Measurements from ENCODE around the gene DOCK2. TPM values are rescaled to one million over a fixed set of nuclear protein-coding genes. Genes with fewer than 3 reads are reported as not detected.

Gene DOCK2
- total and polyA plus RNA-seq, 2 donors = 4.1 to 19.1 TPM

DNA sequence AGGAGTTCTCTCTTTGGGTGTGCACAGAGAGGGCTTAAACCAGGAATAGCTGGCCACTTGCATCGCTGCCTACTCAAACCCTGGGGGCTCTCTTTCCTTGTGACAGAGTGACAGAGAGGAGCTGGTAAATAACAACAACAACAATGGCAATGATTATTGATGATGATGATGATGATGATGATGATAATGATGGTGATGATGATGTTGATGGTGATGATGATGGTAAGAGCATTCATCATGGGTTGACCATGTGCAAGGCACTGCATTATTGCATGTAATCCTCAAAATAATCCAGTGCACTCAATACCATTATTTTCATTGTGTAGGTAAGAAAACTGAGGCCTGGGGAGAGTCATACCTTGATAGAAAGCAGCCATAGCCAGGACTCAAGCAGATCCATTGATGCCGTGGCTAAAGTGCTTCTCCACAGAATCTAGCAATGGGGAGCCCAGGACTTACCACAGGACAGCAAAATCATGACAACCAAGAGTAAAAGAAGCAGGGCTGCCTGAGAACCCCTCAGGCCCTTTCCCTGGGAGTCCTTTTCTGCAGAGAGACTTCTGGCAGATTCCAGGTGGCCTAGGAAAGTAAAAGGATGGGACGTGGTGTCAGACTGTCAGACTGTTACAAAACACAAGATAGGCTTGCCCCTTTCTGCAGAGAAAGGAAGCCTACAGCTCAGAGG is 473.5 kb downstream of the DOCK2 start:
- Histone ChIP-seq H3K27ac (ENCODE audit: low read depth) (no peak overlapping the region), H3K4me3 (ENCODE audit: low read depth, low read length) (no peak overlapping the region), H3K36me3 (ENCODE audit: insufficient read depth) (no peaks in the 10 kb centered on the region), H3K4me1 (ENCODE audit: insufficient read depth) (no peaks in the 10 kb centered on the region)
- DNase-seq (ENCODE audit: extremely low spot score) = no peak
- WGBS = 79% methylated on average over 3 of the region's 3 CpGs

DNA sequence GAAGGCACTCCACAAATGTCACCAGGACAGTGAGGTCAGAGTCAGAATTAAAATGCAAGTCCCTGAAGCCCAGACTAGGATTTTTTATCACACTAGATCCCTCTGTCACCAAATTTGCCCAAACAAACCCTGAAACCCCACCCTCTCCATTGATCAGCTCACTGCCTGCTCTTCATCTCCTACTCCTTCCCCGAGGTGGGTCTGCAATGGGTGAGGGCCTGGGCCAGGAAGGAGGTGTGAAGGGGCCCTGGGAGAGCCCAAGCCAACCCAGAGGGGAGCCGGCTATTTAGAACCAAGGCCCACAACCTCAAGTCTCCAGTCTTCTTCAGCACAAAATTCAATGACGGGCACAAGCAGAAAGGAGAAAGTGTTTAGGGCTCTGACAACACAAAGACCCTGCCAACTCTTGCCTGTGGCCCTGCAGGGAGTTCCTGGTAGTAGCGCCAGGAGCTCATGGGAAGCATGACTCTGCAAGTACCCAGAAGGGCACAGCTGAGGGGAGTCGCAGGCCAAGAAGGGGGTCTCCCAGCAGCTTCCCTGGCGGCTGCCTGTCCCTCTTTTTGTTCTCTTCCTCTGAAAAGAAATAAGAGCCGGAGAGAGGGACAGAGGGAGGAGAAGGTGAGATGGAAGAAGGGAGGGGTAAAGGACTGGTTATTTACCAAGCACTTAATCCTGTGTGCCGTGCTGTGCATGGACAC is 474.2 kb downstream of the DOCK2 start:
- Histone ChIP-seq H3K4me1 (ENCODE audit: insufficient read depth) (no peaks in the 10 kb centered on the region), H3K27ac (ENCODE audit: low read depth) (no peak overlapping the region), H3K4me3 (ENCODE audit: low read depth, low read length) (no peak overlapping the region), H3K36me3 (ENCODE audit: insufficient read depth) (no peaks in the 10 kb centered on the region)
- 67% methylated on average over 8 of the region's 8 CpGs for WGBS
- DNase-seq (ENCODE audit: extremely low spot score) = no peak

- Histone ChIP-seq H3K27ac (ENCODE audit: low read depth) (no peak overlapping the region), H3K36me3 (ENCODE audit: insufficient read depth) (no peaks in the 10 kb centered on the region), H3K4me1 (ENCODE audit: insufficient read depth) (no peaks in the 10 kb centered on the region), H3K4me3 (ENCODE audit: low read depth, low read length) (no peak overlapping the region)
- no peak for DNase-seq (ENCODE audit: extremely low spot score)
- 65% methylated on average over 6 of the region's 6 CpGs for WGBS
Observed at GRCh38 chr5:170112876-170113521, 475.9 kb downstream of the DOCK2 start.

DNA sequence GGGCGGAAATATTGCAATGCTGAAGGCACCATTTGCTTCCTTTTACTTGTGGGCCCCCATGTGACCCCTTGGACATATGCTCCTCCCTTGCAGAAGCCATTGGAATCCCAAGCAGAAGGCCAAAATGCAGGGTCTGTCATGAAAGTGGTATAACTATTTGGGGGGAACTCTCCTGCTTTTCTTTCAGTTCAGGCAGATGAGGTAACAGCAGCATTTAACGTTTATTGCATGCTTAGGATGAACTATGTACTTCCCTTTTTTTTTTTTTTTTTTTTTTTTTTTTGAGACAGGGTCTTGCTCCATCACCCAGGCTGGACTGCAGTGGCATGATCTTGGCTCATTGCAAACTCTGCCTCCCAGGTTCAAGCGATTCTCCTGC is 476.4 kb downstream of the DOCK2 start:
- no peak for DNase-seq (ENCODE audit: extremely low spot score)
- Histone ChIP-seq H3K4me3 (ENCODE audit: low read depth, low read length) (no peak overlapping the region), H3K4me1 (ENCODE audit: insufficient read depth) (no peaks in the 10 kb centered on the region), H3K27ac (ENCODE audit: low read depth) (no peak overlapping the region), H3K36me3 (ENCODE audit: insufficient read depth) (no peaks in the 10 kb centered on the region)
- 68% methylated on average over 3 of the region's 3 CpGs for WGBS

DNA sequence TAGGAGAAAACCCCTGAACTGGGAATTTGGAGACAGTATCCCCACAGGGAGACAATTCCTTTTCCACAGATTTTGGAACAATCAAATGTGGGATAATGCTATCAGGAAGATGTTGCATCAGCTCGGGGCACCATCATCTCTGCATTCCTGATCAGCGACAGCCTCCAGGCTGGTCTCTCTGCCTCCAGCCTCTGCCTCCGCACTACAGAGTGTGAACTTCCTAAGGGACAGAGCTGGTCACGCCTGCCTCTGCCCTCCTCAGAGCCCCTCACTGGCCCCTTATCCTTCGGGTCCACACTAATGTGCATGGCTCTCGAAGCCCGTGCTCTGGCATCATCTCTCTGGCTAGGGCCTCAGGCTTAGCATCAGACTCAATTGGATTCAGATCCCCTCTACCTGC is 477.2 kb downstream of the DOCK2 start:
- 89% methylated on average over 7 of the region's 7 CpGs for WGBS
- no peak overlapping the region for H3K27ac ChIP-seq (ENCODE audit: low read depth)
- no peak overlapping the region for H3K4me3 ChIP-seq (ENCODE audit: low read depth, low read length)
- no peaks in the 10 kb centered on the region for H3K4me1 ChIP-seq (ENCODE audit: insufficient read depth)
- H3K36me3 ChIP-seq (ENCODE audit: insufficient read depth) = no peaks in the 10 kb centered on the region
- DNase-seq (ENCODE audit: extremely low spot score) = no peak

GRCh38 chr5:170115925-170116324 is 478.9 kb downstream of the DOCK2 start:
- no peak overlapping the region for H3K27ac ChIP-seq (ENCODE audit: low read depth)
- DNase-seq (ENCODE audit: extremely low spot score) = no peak
- H3K4me1 ChIP-seq (ENCODE audit: insufficient read depth) = no peaks in the 10 kb centered on the region
- H3K36me3 ChIP-seq (ENCODE audit: insufficient read depth) = no peaks in the 10 kb centered on the region
- WGBS = 92% methylated on average over 2 of the region's 2 CpGs
- H3K4me3 ChIP-seq (ENCODE audit: low read depth, low read length) = no peak overlapping the region

DNA sequence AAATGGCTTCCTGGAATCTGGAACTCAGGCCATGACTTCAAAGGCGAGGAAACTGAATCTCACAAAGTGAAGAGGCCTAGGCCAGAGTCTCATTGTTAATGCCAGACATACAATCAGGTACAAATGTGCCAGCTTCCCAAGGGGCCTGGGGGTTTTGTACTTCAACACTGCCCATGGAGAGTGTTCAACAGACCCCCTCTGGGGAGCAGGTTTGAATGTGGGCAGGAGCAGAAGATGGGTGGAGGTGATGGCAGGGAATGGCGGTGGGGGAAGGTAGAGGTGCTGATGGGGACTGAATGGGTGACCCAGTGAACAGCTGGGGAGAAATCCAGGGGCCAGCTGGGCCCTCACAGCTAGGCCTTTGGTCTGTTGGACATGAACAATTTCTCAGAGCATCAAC is 480.7 kb downstream of the DOCK2 start:
- Histone ChIP-seq H3K4me1 (ENCODE audit: insufficient read depth) (no peaks in the 10 kb centered on the region), H3K4me3 (ENCODE audit: low read depth, low read length) (no peak overlapping the region), H3K36me3 (ENCODE audit: insufficient read depth) (no peaks in the 10 kb centered on the region), H3K27ac (ENCODE audit: low read depth) (no peak overlapping the region)
- no peak for DNase-seq (ENCODE audit: extremely low spot score)
- WGBS = 97% methylated on average over 2 of the region's 2 CpGs

- 89% methylated on average over 2 of the region's 2 CpGs for WGBS
- Histone ChIP-seq H3K4me1 (ENCODE audit: insufficient read depth) (no peaks in the 10 kb centered on the region), H3K27ac (ENCODE audit: low read depth) (no peak overlapping the region), H3K36me3 (ENCODE audit: insufficient read depth) (no peaks in the 10 kb centered on the region), H3K4me3 (ENCODE audit: low read depth, low read length) (no peak overlapping the region)
- DNase-seq (ENCODE audit: extremely low spot score) = no peak
Observed at GRCh38 chr5:170120576-170120975, 483.5 kb downstream of the DOCK2 start.

DNA sequence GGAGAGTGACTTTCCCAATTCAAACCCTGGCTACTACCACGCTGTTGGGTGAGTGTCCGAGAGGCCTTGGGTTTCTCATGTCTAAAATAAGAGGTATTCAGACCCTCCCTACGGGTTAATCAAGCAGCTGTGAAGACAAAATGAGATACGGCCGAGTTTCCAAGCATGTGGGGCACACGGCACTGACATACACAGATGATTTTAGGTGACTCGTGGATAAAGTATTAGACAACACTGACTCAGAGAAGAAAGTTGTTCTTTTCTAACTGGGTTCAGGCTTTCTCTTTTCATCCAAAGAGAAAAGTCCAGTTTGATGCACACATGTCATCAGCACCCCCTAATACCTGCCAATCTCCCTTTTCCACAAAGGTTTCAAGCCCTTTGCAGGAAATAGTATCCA is 484.2 kb downstream of the DOCK2 start:
- Histone ChIP-seq H3K4me3 (ENCODE audit: low read depth, low read length) (no peak overlapping the region), H3K27ac (ENCODE audit: low read depth) (no peak overlapping the region)
- 76% methylated on average over 7 of the region's 7 CpGs for WGBS

GRCh38 chr5:170126061-170126460 is 489.0 kb downstream of the DOCK2 start:
- no peaks in the 10 kb centered on the region for H3K36me3 ChIP-seq (ENCODE audit: insufficient read depth)
- DNase-seq (ENCODE audit: extremely low spot score) = no peak
- no peak overlapping the region for H3K4me3 ChIP-seq (ENCODE audit: low read depth, low read length)
- 80% methylated on average over 1 of the region's 1 CpG for whole genome bisulfite sequencing
- H3K27ac ChIP-seq (ENCODE audit: low read depth) = no peak overlapping the region
- no peaks in the 10 kb centered on the region for H3K4me1 ChIP-seq (ENCODE audit: insufficient read depth)

More for the DNA sequence above, 484.2 kb downstream of the DOCK2 start:
- no peaks in the 10 kb centered on the region for H3K4me1 ChIP-seq (ENCODE audit: insufficient read depth)
- no peak for DNase-seq (ENCODE audit: extremely low spot score)
- no peaks in the 10 kb centered on the region for H3K36me3 ChIP-seq (ENCODE audit: insufficient read depth)

- Histone ChIP-seq H3K27ac (ENCODE audit: low read depth) (no peak overlapping the region), H3K4me1 (ENCODE audit: insufficient read depth) (no peaks in the 10 kb centered on the region), H3K36me3 (ENCODE audit: insufficient read depth) (no peaks in the 10 kb centered on the region), H3K4me3 (ENCODE audit: low read depth, low read length) (no peak overlapping the region)
- DNase-seq (ENCODE audit: extremely low spot score) = no peak
- 74% methylated on average over 1 of the region's 1 CpG for WGBS
Observed at GRCh38 chr5:170126626-170127025, 489.6 kb downstream of the DOCK2 start.

DNA sequence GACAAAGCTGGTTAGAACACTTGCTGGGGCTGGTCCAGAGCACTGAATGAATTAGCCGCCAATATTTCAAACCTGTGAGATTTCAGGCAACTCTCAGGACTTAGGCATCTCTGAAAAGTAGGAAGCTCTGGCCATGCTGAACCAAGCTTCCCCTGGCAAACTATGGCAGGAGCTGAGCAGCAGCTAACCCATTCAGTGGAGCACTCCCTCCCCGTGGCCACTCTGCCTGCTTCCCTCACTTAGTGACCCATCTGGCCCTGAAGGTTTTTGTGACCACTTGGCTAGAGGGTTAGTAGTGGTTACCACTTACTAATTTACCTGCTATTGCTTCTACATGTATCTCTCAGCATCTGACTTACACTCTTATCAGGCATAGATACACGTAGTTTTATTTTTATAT is 494.2 kb downstream of the DOCK2 start:
- H3K27ac ChIP-seq (ENCODE audit: low read depth) = no peak overlapping the region
- no peaks in the 10 kb centered on the region for H3K4me1 ChIP-seq (ENCODE audit: insufficient read depth)
- H3K4me3 ChIP-seq (ENCODE audit: low read depth, low read length) = no peak overlapping the region
- H3K36me3 ChIP-seq (ENCODE audit: insufficient read depth) = no peaks in the 10 kb centered on the region
- DNase-seq (ENCODE audit: extremely low spot score) = no peak
- 75% methylated on average over 3 of the region's 3 CpGs for WGBS

DNA sequence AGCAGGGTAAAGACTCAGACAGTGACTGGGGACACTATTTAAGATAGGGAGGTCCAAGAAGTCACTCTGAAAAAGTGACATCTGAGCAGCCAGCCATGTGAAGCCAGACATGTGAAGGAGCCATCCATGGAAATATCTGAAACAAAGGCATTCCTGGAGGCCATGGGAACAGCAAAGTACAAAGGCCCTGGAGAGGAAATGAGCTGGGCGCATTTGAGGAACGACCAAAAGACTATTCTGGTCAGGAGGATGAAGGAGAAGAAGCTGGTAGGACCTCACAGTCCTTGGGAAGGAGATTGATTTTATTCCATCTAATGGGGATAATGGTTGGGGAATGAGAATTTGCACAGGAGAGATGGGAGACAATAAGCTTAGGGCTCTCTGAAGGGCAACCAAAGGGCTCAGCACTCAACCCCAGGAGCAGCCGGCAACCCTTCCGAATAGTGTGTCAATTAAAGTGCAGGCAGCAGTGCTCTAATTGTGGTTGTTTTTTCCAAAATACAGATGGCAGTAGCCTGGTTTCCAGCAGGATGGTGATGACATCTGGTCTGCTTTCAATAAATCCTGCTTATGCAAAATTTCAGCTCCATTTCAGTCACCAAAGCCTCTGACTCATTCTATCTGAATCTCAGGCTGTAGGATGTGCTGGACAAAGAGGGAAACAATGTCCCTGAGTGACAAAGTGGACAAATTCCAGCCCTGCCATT is 495.3 kb downstream of the DOCK2 start:
- no peak for DNase-seq (ENCODE audit: extremely low spot score)
- Histone ChIP-seq H3K36me3 (ENCODE audit: insufficient read depth) (no peaks in the 10 kb centered on the region), H3K4me3 (ENCODE audit: low read depth, low read length) (no peak overlapping the region), H3K27ac (ENCODE audit: low read depth) (no peak overlapping the region), H3K4me1 (ENCODE audit: insufficient read depth) (no peaks in the 10 kb centered on the region)
- 72% methylated on average over 4 of the region's 4 CpGs for WGBS

All from urinary bladder (tissue), 4 donors.